Skeletal muscle tissue (tissue), 5 donors: ENCODE data around the gene ZNF609. TPM values are rescaled to one million over a fixed set of nuclear protein-coding genes. Genes with fewer than 3 reads are reported as not detected.
A peak's percentile ranks its signal among the peaks of the same experiment; 100 is the strongest.

ENCODE experiments used
- H3K27ac ChIP-seq: one replicate; pipeline ENCODE4 v1.7.0; 2013; ENCODE audit warnings: mild to moderate bottlenecking, low read depth, low read length, inconsistent platforms
- H3K27me3 ChIP-seq, 3 donors: one replicate each; pipeline ENCODE4 v1.7.0; 2013; ENCODE audit warnings: low read length in 3 of 3; ENCODE audit not compliant: control insufficient read depth in 3 of 3, insufficient read depth in 3 of 3
- H3K36me3 ChIP-seq, 3 donors: one replicate each; pipeline ENCODE4 v1.7.0; 2013; ENCODE audit warnings: low read length in 3 of 3; ENCODE audit not compliant: control insufficient read depth in 3 of 3, insufficient read depth in 3 of 3
- H3K4me1 ChIP-seq, 3 donors: one replicate each; pipeline ENCODE4 v1.7.0; 2013; ENCODE audit warnings: low read length in 3 of 3, mild to moderate bottlenecking in 3 of 3; ENCODE audit not compliant: control insufficient read depth in 3 of 3, insufficient read depth in 3 of 3
- H3K4me3 ChIP-seq, 3 donors: one replicate each; pipeline ENCODE4 v1.7.0; 2013; ENCODE audit warnings: low read length in 3 of 3
- H3K9ac ChIP-seq, 3 donors: one replicate each; pipeline ENCODE4 v1.7.0; 2013; ENCODE audit warnings: low read length in 3 of 3, mild to moderate bottlenecking in 3 of 3, moderate library complexity in 2 of 3, low read depth in 1 of 3
- H3K9me3 ChIP-seq, 3 donors: one replicate each; pipeline ENCODE4 v1.7.0; 2013; ENCODE audit warnings: low read length in 3 of 3; ENCODE audit not compliant: control insufficient read depth in 3 of 3
- small RNA-seq: library from RNA; depleted of rRNA; stranded (forward); fragments of <200 nt; gene quantifications from one replicate; pipeline ENCODE3, GENCODE V24; 2014
- total RNA-seq: library from RNA; depleted of rRNA; stranded (reverse); fragments of >200 nt; gene quantifications from one replicate; pipeline ENCODE4 v1.2.3, GENCODE V29; 2014
- donor health status: Osteomylitis.

ZNF609 gene
- total RNA-seq, 1 donor from 2014 or later = 13.6 TPM

DNA sequence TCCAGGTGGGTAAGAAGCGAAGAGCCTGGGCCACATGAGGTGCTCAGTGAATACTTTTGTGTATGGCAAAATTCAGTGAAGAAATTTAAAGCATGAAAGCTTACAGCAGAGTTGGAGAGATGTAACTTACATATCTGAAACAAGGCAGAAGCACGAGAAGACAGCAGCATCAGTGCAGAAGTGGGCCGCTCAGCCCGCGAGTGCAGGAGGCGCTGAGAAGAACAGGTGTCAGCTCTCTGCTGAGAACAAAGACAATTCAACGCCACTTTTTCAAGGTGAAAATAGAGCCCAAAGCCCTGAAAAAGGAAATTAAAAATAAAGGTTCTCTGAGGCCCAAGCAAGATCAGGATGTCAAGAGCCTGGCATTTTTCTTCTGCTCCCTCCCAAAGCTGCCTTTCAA is 256.8 kb downstream of the ZNF609 start:
- Histone ChIP-seq H3K27ac (peak overlapping the region; percentile 85), H3K4me1 (peaks cover 10 to 22% (median 16%) of the 10 kb centered on the region in 3 donors), H3K4me3 (no peak overlapping the region), H3K27me3 (no peaks in the 10 kb centered on the region), H3K9ac (no peak overlapping the region), H3K36me3 (no peaks in the 10 kb centered on the region), H3K9me3 (no peaks in the 10 kb centered on the region)

DNA sequence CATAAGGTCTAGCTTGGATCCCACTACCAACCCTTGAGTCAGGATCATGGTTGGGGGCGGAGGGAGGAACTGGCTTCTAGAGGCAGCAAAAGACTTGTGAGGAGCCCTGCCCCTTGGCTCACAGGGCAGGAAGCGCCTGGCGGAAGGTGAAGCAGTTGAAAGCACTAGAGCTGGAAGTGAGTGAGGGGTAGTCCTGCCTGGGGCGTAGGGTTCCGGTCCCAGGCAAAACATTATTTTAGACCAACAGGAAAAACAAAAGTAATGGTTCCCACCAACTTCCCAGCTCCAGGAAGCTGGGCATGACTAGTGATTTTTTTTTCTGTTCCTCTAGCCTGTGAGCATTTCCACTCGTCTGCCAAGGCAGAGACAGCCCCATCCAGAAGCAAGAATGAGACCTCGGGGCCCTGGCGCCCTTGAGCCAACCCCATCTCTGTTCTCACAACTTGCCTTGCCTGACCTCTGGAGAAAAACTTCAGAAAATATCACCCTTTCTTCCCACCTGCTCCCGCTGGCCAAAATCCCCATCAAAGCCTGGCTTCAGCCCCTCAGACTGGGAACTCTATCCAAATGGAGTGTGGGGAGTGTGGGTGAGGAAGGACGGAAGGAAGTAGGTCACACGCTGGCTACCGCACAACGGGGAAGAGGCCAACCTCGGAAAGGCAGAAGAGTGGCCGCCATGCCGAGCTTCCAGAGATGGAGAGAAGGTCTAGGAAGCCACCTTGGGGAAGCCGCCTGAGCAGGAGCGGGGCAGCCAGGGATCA is 257.5 kb downstream of the ZNF609 start:
- H3K4me1 ChIP-seq = peaks cover 10 to 22% (median 16%) of the 10 kb centered on the region in 3 donors
- H3K9me3 ChIP-seq = no peaks in the 10 kb centered on the region
- H3K36me3 ChIP-seq = no peaks in the 10 kb centered on the region
- peak overlapping the region in 1 of 3 donors; percentile 45 for H3K4me3 ChIP-seq
- peak overlapping the region in 1 of 3 donors; percentile 16 for H3K9ac ChIP-seq
- H3K27me3 ChIP-seq = no peaks in the 10 kb centered on the region
- peak overlapping the region; percentile 85 for H3K27ac ChIP-seq

DNA sequence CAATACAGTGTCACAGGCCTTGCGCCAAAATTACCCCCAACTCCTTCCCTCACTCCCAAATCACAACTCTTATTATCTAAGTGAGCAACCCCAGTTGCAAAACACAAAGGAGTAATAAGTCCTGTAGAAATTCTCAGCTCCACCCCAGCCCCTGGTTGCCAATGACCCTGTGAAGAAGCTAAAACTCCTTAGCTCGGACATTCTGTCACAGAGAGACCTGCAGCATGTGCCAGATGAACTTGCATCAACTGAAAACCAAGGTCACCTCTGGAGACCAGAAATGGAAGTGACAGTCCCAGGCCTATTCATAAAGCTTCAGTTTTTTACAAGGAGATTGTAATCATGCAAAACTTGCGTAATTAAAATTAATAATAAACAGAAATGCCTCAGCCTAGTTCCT is 259.8 kb downstream of the ZNF609 start:
- Histone ChIP-seq H3K27ac (no peak overlapping the region), H3K27me3 (no peaks in the 10 kb centered on the region), H3K4me1 (peaks cover 10 to 22% (median 16%) of the 10 kb centered on the region in 3 donors), H3K9me3 (no peaks in the 10 kb centered on the region), H3K36me3 (no peaks in the 10 kb centered on the region), H3K4me3 (no peak overlapping the region), H3K9ac (no peak overlapping the region)

DNA sequence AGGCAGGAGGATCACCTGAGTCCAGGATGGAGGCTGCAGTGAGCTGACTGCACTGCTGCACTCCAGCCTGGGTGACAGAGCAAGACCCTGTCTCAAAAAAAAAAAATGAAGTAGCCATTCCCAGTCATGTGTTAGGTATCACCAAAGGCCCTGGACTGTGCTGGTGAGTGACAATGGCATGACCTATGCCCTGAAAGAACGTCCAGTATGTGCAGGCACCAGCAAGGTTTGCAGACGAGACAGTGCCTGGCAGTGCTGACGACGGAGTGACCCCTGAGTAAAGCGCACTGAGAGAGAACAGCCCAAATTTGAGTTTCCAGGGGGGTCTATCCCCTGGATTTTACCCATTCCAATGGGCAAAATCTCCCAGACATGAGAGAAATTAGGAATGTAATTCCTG is 269.8 kb downstream of the ZNF609 start:
- Histone ChIP-seq H3K27me3 (no peaks in the 10 kb centered on the region), H3K27ac (no peak overlapping the region)

DNA sequence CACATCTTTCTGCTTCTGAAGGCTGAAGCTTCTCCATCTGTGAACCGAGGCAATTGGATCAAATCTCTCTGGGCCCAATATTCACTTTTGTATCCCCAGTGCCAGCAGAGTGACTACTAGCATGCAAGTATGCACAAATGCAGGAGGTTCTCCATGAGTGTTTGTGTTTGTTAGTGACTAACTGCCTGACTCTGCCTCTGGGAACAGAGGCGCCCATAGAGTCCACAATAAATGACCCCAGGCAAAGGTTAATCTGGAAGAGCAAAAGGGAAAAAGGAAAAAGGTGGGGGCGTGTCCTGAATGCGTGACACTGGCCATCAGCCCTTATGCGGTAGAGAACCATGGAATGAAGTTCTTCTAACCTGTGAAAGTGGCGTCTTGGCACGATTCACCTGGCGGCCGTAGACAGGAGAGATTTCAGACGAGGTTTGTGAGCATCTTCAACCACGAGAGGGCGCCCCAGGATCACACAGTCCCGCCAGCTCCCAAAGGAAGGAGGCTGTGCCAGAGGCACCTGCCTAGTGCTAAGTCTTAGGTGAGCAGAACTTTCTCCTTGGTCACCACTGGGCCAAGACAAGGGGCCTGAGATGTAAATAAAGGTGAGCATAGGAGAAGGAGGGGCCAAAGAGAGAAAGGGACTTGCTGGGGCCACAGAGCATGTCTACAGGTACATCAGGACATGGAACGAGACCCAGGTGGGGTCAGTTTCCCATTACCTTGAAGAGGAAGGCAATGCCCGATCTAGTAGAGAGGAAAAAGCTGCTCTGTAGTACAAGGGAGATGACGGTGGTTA is 270.8 kb downstream of the ZNF609 start:
- no peak overlapping the region for H3K4me3 ChIP-seq
- no peaks in the 10 kb centered on the region for H3K9me3 ChIP-seq
- H3K4me1 ChIP-seq = peaks cover 0 to 4% (median 4%) of the 10 kb centered on the region in 3 donors
- H3K36me3 ChIP-seq = no peaks in the 10 kb centered on the region
- no peak overlapping the region for H3K9ac ChIP-seq
- H3K27ac ChIP-seq = no peak overlapping the region
- no peaks in the 10 kb centered on the region for H3K27me3 ChIP-seq

More for the DNA sequence above, 269.8 kb downstream of the ZNF609 start:
- Histone ChIP-seq H3K4me3 (no peak overlapping the region), H3K9ac (no peak overlapping the region), H3K4me1 (peaks cover 0 to 4% (median 4%) of the 10 kb centered on the region in 3 donors), H3K36me3 (no peaks in the 10 kb centered on the region), H3K9me3 (no peaks in the 10 kb centered on the region)

DNA sequence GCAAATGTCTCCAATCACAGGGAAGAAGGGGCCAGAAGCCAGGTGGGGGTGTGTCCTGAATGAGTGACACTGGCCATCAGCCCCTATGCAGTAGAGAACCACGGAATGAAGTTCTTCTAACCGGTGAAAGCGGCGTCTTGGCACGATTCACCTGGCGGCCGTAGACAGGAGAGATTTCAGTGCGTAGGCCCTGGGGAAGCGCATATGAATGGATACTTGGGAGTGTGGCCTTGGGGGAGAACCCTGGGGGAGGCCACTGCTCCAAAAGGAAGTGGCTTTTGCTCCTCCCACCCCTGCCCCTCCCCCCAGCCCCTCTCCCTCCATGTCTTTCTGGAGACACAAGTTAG is 271.4 kb downstream of the ZNF609 start:
- Histone ChIP-seq H3K4me1 (peaks cover 0 to 4% (median 4%) of the 10 kb centered on the region in 3 donors), H3K27ac (no peak overlapping the region), H3K4me3 (no peak overlapping the region), H3K27me3 (no peaks in the 10 kb centered on the region), H3K9ac (no peak overlapping the region), H3K36me3 (no peaks in the 10 kb centered on the region), H3K9me3 (no peaks in the 10 kb centered on the region)

DNA sequence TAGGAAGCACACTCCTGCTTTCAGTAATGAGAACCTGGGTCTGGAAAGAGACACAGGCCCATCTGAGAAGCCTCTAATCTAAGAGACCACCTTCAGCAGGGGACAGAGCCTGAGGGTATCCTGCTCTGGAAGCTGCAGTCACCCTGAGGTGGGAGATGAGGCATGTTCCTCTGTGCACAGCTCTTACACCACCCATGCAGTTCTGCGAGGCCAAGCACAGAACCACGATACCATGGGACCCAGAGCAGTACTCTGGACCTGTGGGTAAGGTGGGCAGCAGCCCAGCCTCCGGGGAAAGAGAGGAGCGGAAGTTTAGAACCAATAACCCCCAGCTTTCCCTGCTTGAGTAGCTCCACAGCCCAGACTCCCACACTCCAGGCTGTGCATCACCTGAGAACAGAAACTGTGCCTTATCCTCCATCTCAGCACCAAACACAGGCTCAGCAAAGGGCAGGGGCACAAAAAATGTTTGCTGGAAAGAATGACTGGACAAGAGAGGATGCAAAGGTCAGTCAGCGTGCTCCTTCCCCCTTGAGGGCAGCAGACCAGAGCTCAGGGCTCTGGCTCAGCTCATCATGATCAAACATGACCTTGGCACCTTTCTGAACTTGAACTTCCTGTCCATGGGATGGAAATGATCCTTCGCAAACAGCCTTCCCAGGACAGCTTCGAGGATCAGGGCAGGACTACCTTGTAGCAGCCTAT is 271.9 kb downstream of the ZNF609 start:
- Histone ChIP-seq H3K36me3 (no peaks in the 10 kb centered on the region), H3K4me1 (peaks cover 0 to 4% (median 4%) of the 10 kb centered on the region in 3 donors), H3K27me3 (no peaks in the 10 kb centered on the region), H3K27ac (no peak overlapping the region), H3K4me3 (no peak overlapping the region), H3K9ac (no peak overlapping the region), H3K9me3 (no peaks in the 10 kb centered on the region)

Small RNAs within 50 kb of the gene (small RNA-seq; reads per million reads assigned to genes)
- gene AC100830.2 (not detected), gene RF00019 (not detected), gene RNU6-549P (not detected)

Other genes with a start within 250 kb of the ZNF609 start
- gene CSNK1G1, start 104.4 kb upstream of the ZNF609 start, total RNA-seq = 26.6 TPM
- gene PCLAF, start 79.1 kb upstream of the ZNF609 start, total RNA-seq = 12.0 TPM
- 12.0 TPM for gene TRIP4, start 72.7 kb upstream of the ZNF609 start, total RNA-seq